Measurements from ENCODE around the gene GRIK4.

- TF ChIP-seq EP300 (IDR thresholded peaks at IDR 0.05; ENCODE audit: borderline replicate concordance in 1 of 2, low read depth in 1 of 2, low read length in 1 of 2), result no peak
- TF ChIP-seq NFIC (IDR thresholded peaks at IDR 0.05; ENCODE audit: borderline replicate concordance), result no peak
- TF ChIP-seq SMC3 (IDR thresholded peaks at IDR 0.05; ENCODE audit: low read depth, low read length), result no peak
- no peak for TF ChIP-seq USF1 (IDR thresholded peaks at IDR 0.05; ENCODE audit: borderline replicate concordance, low read depth)
- no peak for TF ChIP-seq USF2 (IDR thresholded peaks at IDR 0.05; ENCODE audit: borderline replicate concordance, low read depth, low read length)
- TF ChIP-seq CTCF (IDR thresholded peaks at IDR 0.05), result no peak
- TF ChIP-seq ZBTB33 (IDR thresholded peaks at IDR 0.05; ENCODE audit: borderline replicate concordance, low read depth), result no peak
- no peak for TF ChIP-seq POLR2AphosphoS5 (IDR thresholded peaks at IDR 0.05; ENCODE audit: low read depth, low read length)
- TF ChIP-seq REST (IDR thresholded peaks at IDR 0.05; ENCODE audit: low read depth, low read length), result no peak
- TF ChIP-seq GABPA (IDR thresholded peaks at IDR 0.05; ENCODE audit: low read depth), result no peak
- no peak for TF ChIP-seq EZH2phosphoT487 (IDR thresholded peaks at IDR 0.05; ENCODE audit: borderline replicate concordance, low read depth)
- TF ChIP-seq FOXJ3 (CRISPR knock-in tag; IDR thresholded peaks at IDR 0.05), result no peak
Measured at GRCh38 chr11:120854988-120855387, 343.4 kb downstream of the GRIK4 start.

Data from SK-N-SH (cell line).